Ishikawa (cell line): Measurements from ENCODE around the gene CD6.

Source experiments
- CEBPB ChIP-seq: IDR thresholded peaks from 2 replicates; pipeline ENCODE4 v1.6.1; 2012
- CREB1 ChIP-seq: IDR thresholded peaks from 2 replicates; pipeline ENCODE4 v1.6.1; 2012; ENCODE audit warnings: low read depth
- EP300 ChIP-seq: IDR thresholded peaks from 2 replicates; pipeline ENCODE4 v1.6.1; 2012; ENCODE audit warnings: borderline replicate concordance
- MAX ChIP-seq: IDR thresholded peaks from 2 replicates; pipeline ENCODE4 v1.6.1; 2012
- NFIC ChIP-seq: IDR thresholded peaks from 2 replicates; pipeline ENCODE4 v1.6.1; 2012
- RAD21 ChIP-seq: IDR thresholded peaks from 2 replicates; pipeline ENCODE4 v1.6.1; 2012; ENCODE audit warnings: low read depth
- TEAD4 ChIP-seq: IDR thresholded peaks from 2 replicates; pipeline ENCODE4 v1.6.1; 2012
- YY1 ChIP-seq: IDR thresholded peaks from 2 replicates; pipeline ENCODE4 v1.6.1; 2012; ENCODE audit warnings: low read depth
- TF ChIP-seq, protein P1 (sequence below): IDR thresholded peaks from 2 replicates; pipeline ENCODE4 v1.6.1; 2012; ENCODE audit warnings: low read depth, mild to moderate bottlenecking

DNA sequence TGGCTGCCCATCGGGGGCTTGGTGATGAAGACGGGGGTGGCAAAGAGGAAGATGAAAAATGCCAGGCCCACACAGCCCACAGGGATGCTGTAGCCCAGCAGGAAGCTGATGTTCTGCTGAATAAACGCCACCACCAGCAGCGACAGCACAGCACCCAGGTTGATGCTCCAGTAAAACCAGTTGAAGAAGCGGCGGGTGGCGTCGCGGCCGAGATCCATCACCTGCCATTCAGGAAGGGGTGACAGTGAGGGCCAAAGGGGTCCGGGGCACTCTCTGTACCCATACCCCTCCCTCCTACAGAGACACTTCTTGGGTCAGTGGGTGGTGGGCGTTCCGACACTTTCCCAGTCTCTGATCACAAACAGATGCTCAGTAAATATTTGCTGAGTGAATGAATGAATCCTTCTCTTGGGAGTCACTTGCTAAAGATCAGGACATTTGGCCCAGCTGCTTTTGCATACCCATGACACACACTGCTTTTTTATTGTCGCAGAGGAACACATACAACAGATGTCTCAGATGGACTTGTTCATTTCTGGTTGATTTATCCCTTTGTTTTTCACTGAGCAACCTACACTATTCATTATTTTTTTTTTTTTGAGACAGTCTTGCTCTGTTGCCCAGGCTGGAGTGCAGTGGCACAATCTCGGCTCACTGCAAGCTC, 24.7 kb upstream of the CD6 start:
- no peak for TF ChIP-seq EP300
- TF ChIP-seq NFIC: no peak
- TF ChIP-seq CEBPB: no peak
- no peak for TF ChIP-seq TEAD4
- TF ChIP-seq RAD21: no peak
- no peak for TF ChIP-seq CREB1
- TF ChIP-seq, protein P1, sequence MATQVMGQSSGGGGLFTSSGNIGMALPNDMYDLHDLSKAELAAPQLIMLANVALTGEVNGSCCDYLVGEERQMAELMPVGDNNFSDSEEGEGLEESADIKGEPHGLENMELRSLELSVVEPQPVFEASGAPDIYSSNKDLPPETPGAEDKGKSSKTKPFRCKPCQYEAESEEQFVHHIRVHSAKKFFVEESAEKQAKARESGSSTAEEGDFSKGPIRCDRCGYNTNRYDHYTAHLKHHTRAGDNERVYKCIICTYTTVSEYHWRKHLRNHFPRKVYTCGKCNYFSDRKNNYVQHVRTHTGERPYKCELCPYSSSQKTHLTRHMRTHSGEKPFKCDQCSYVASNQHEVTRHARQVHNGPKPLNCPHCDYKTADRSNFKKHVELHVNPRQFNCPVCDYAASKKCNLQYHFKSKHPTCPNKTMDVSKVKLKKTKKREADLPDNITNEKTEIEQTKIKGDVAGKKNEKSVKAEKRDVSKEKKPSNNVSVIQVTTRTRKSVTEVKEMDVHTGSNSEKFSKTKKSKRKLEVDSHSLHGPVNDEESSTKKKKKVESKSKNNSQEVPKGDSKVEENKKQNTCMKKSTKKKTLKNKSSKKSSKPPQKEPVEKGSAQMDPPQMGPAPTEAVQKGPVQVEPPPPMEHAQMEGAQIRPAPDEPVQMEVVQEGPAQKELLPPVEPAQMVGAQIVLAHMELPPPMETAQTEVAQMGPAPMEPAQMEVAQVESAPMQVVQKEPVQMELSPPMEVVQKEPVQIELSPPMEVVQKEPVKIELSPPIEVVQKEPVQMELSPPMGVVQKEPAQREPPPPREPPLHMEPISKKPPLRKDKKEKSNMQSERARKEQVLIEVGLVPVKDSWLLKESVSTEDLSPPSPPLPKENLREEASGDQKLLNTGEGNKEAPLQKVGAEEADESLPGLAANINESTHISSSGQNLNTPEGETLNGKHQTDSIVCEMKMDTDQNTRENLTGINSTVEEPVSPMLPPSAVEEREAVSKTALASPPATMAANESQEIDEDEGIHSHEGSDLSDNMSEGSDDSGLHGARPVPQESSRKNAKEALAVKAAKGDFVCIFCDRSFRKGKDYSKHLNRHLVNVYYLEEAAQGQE: no peak
- TF ChIP-seq MAX: no peak
- TF ChIP-seq YY1: no peak
